HCT116 (cell line): ENCODE data around the gene FBXO24. TPM values are rescaled to one million over a fixed set of nuclear protein-coding genes. Genes with fewer than 3 reads are reported as not detected.

Experiments
- ATAC-seq: fragments of 200-7000 bp; cut with Tn5 transposase; 2 replicates; pipeline ENCODE4 v1.9.1; 2020; ENCODE audit warnings: mild to moderate bottlenecking, moderate library complexity
- BruUV-seq: library from RNA; stranded (reverse); fragments of 400-500 nt; replicated peaks from 2 replicates; lab custom pipeline; 2021; lab: Mats Ljungman, UMichigan
- CTCF ChIA-PET: fragments of 300-600 bp; sonication (Branson Sonifier 250); formaldehyde crosslinking; loops from one replicate; lab custom pipeline; 2021; ENCODE audit warnings: antibody characterized with exemption; lab: Charles Lee
- POLR2A ChIA-PET: fragments of 300-600, 350-600 bp; sonication (Branson Sonifier 250); formaldehyde crosslinking; loops from one replicate; lab custom pipeline; 2021; ENCODE audit warnings: antibody characterized with exemption; lab: Charles Lee
- RAD21 ChIA-PET, 2 experiments: fragments of 300-600 bp; sonication (Branson Sonifier 250); formaldehyde crosslinking; loops; one replicate each; lab custom pipeline; 2023; ENCODE audit warnings: low total read pairs in 2 of 2; ENCODE audit not compliant: uncharacterized antibody in 2 of 2, unreplicated experiment in 2 of 2, low non-redundant PET in 1 of 2; lab: Charles Lee
- DNase-seq: peaks from one replicate; pipeline ENCODE4 v3.0.0-alpha.2; 2010; ENCODE audit warnings: low read depth, low spot score
- H2AFZ ChIP-seq: fragments of 200-600 bp; shearing (Covaris generic), sonication (generic); 2 replicates; pipeline ENCODE4 v1.6.1; 2017; ENCODE audit warnings: low read depth, mixed run types, mixed read lengths, antibody characterized with exemption, low read length; ENCODE audit not compliant: poor library complexity, severe bottlenecking
- H3K27ac ChIP-seq: 2 replicates; pipeline ENCODE4 v1.5.1; 2012; ENCODE audit warnings: low read depth, low read length
- H3K27me3 ChIP-seq: fragments of 200-600 bp; sonication (generic); 2 replicates; pipeline ENCODE4 v1.6.1; 2016; ENCODE audit warnings: mixed run types, low read length, mixed read lengths; ENCODE audit not compliant: insufficient read depth
- H3K36me3 ChIP-seq, 2 experiments: fragments of 200-500 bp in 1 of 2; fragments of 200-600 bp in 1 of 2; sonication (Bioruptor generic) in 1 of 2; sonication (generic) in 1 of 2; 2 replicates each; pipeline versions ENCODE4 v1.5.1 to v1.6.1; 2014 to 2016; ENCODE audit warnings: low read length in 2 of 2, inconsistent platforms in 1 of 2, mixed read lengths in 1 of 2, mixed run types in 1 of 2; ENCODE audit not compliant: insufficient read depth in 2 of 2, control insufficient read depth in 1 of 2
- H3K4me1 ChIP-seq, 2 experiments: fragments of 200-600 bp in 1 of 2; sonication (generic) in 1 of 2; 2 replicates each; pipeline versions ENCODE4 v1.5.1 to v1.6.1; 2012 to 2017; ENCODE audit warnings: low read length in 2 of 2, inconsistent platforms in 1 of 2, mild to moderate bottlenecking in 1 of 2, mixed read lengths in 1 of 2, mixed run types in 1 of 2, moderate library complexity in 1 of 2; ENCODE audit not compliant: insufficient read depth in 2 of 2, control insufficient read depth in 1 of 2
- H3K4me2 ChIP-seq: fragments of 200-600 bp; sonication (generic); 2 replicates; pipeline ENCODE4 v1.6.1; 2017; ENCODE audit warnings: mixed run types, low read length, mixed read lengths
- H3K4me3 ChIP-seq, 2 experiments: fragments of 200-600 bp in 1 of 2; sonication (generic) in 1 of 2; replicated peaks in 1 of 2; 2 replicates each; pipeline ENCODE4 v1.5.1; 2011 to 2016; ENCODE audit warnings: low read length in 2 of 2, control low read depth in 1 of 2, low read depth in 1 of 2, mild to moderate bottlenecking in 1 of 2, mixed read lengths in 1 of 2, mixed run types in 1 of 2
- H3K79me2 ChIP-seq: fragments of 200-600 bp; sonication (generic); 2 replicates; pipeline ENCODE4 v1.6.1; 2017; ENCODE audit warnings: mild to moderate bottlenecking, mixed run types, low read length, moderate library complexity, mixed read lengths; ENCODE audit not compliant: insufficient read depth
- H3K9ac ChIP-seq: fragments of 200-600 bp; sonication (generic); 2 replicates; pipeline ENCODE4 v1.6.1; 2016; ENCODE audit warnings: low read length, mixed read lengths
- H3K9me2 ChIP-seq: fragments of 200-600 bp; sonication (generic), shearing (Covaris generic); 2 replicates; pipeline ENCODE4 v1.6.1; 2017; ENCODE audit warnings: mixed run types, mild to moderate bottlenecking, moderate library complexity; ENCODE audit not compliant: insufficient read depth
- H3K9me3 ChIP-seq, 2 experiments: fragments of 200-500 bp in 1 of 2; fragments of 200-600 bp in 1 of 2; sonication (Bioruptor generic) in 1 of 2; sonication (generic) in 1 of 2; 2 replicates each; pipeline ENCODE4 v1.6.1; 2014 to 2017; ENCODE audit warnings: low read length in 2 of 2, mixed read lengths in 2 of 2, inconsistent platforms in 1 of 2, low read depth in 1 of 2, mild to moderate bottlenecking in 1 of 2, mixed run types in 1 of 2, moderate library complexity in 1 of 2; ENCODE audit not compliant: control insufficient read depth in 1 of 2, insufficient read depth in 1 of 2
- H4K20me1 ChIP-seq: fragments of 200-600 bp; sonication (generic), shearing (Covaris generic); 2 replicates; pipeline ENCODE4 v1.6.1; 2017; ENCODE audit warnings: mixed run types, mild to moderate bottlenecking, moderate library complexity; ENCODE audit not compliant: insufficient read depth
- CEBPB ChIP-seq: IDR thresholded peaks from 2 replicates; pipeline ENCODE4 v1.6.1; 2012; ENCODE audit warnings: low read depth
- YY1 ChIP-seq: IDR thresholded peaks from 2 replicates; pipeline ENCODE4 v1.6.1; 2011; ENCODE audit warnings: low read length, low read depth, moderate library complexity, mild to moderate bottlenecking; ENCODE audit not compliant: insufficient replicate concordance; ENCODE audit errors: extremely low read depth
- intact Hi-C: fragments of 100-400 bp; cut with micrococcal nuclease; formaldehyde crosslinking; loops from 2 replicates; pipeline ENCODE4 v1.10.0; 2022
- total RNA-seq: library from RNA; stranded (reverse); gene quantifications from one replicate; pipeline ENCODE4 v1.2.1, GENCODE V29; 2021; ENCODE audit not compliant: unreplicated experiment
- TF ChIP-seq, protein P1 (sequence below): IDR thresholded peaks from 2 replicates; pipeline ENCODE4 v1.6.1; 2012; ENCODE audit warnings: low read depth
- TF ChIP-seq, protein P2 (sequence below): IDR thresholded peaks from 2 replicates; pipeline ENCODE4 v1.6.1; 2012
- TF ChIP-seq, protein P3 (sequence below): IDR thresholded peaks from 2 replicates; pipeline ENCODE4 v1.6.1; 2011; ENCODE audit warnings: mild to moderate bottlenecking, low read length, moderate library complexity; ENCODE audit not compliant: insufficient replicate concordance; ENCODE audit errors: extremely low read depth
- TF ChIP-seq, protein P4 (sequence below): IDR thresholded peaks from 2 replicates; pipeline ENCODE4 v1.6.1; 2012
- TF ChIP-seq, protein P5 (sequence below), 3 experiments: fragments of 200-600 bp in 1 of 3; sonication (generic) in 1 of 3; IDR thresholded peaks in 2 of 3; conservative IDR thresholded peaks in 1 of 3; 2 replicates each; pipeline ENCODE4 v1.5.1; 2012 to 2017; ENCODE audit warnings: low read depth in 2 of 3, low read length in 2 of 3, antibody characterized with exemption in 1 of 3, borderline replicate concordance in 1 of 3, control low read depth in 1 of 3, mild to moderate bottlenecking in 1 of 3, mixed read lengths in 1 of 3, mixed run types in 1 of 3, moderate library complexity in 1 of 3; ENCODE audit not compliant: insufficient read depth in 1 of 3

The FBXO24 gene
- total RNA-seq, 1 experiment from 2014 or later, result 2.1 TPM

DNA sequence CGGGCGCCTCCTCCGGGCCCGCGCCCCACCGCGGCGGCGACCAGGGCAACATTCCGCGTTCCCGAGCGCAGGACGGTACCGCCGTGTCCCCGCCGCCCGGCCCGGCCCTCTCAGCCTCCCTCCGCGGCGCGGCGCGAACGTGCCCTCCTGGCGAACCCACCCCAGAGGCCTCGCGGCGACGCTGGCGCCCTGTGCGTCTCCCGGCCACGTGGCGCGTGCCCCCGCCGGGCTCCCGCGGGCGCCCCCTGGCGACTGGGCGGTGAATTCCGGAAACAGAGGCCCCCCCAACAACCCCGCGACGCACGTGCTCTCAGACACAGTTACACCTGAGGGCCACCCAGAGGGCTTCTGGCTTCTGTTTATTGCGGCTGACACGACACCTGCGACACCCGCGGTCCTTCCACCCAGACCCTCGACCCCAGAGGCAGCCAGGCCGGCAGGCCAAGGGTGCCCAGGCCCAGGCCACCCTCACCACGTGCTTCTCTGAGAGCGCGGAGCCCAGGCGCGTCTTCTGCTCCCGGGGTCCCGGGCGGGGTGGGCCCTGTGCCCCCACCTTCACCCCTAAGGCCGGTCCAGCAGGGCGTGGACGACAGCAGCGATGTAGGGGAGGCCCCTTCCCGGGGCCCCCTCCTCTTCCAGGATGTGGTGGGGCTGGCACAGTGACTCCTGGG lies 12.3 kb upstream of the FBXO24 start, which contains the start of gene SAP25:
TSS of gene SAP25 (minus strand) at position 210 of the 671 bp plus-strand sequence. CDS start at position 52, 158 bp downstream.
- H3K9me2 ChIP-seq, result no peaks in the 10 kb centered on the region
- H4K20me1 ChIP-seq, result no peaks in the 10 kb centered on the region
- H3K9ac ChIP-seq, result no peak within 1 kb of the TSS
- H3K79me2 ChIP-seq, result no peaks in the 10 kb centered on the region
- ATAC-seq, result no peak
- CTCF ChIA-PET, result no interaction called here
- TF ChIP-seq, protein P1, sequence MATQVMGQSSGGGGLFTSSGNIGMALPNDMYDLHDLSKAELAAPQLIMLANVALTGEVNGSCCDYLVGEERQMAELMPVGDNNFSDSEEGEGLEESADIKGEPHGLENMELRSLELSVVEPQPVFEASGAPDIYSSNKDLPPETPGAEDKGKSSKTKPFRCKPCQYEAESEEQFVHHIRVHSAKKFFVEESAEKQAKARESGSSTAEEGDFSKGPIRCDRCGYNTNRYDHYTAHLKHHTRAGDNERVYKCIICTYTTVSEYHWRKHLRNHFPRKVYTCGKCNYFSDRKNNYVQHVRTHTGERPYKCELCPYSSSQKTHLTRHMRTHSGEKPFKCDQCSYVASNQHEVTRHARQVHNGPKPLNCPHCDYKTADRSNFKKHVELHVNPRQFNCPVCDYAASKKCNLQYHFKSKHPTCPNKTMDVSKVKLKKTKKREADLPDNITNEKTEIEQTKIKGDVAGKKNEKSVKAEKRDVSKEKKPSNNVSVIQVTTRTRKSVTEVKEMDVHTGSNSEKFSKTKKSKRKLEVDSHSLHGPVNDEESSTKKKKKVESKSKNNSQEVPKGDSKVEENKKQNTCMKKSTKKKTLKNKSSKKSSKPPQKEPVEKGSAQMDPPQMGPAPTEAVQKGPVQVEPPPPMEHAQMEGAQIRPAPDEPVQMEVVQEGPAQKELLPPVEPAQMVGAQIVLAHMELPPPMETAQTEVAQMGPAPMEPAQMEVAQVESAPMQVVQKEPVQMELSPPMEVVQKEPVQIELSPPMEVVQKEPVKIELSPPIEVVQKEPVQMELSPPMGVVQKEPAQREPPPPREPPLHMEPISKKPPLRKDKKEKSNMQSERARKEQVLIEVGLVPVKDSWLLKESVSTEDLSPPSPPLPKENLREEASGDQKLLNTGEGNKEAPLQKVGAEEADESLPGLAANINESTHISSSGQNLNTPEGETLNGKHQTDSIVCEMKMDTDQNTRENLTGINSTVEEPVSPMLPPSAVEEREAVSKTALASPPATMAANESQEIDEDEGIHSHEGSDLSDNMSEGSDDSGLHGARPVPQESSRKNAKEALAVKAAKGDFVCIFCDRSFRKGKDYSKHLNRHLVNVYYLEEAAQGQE, result no peak
- TF ChIP-seq CEBPB, result no peak
- TF ChIP-seq, protein P2, sequence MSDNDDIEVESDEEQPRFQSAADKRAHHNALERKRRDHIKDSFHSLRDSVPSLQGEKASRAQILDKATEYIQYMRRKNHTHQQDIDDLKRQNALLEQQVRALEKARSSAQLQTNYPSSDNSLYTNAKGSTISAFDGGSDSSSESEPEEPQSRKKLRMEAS, result no peak
- TF ChIP-seq, protein P3, sequence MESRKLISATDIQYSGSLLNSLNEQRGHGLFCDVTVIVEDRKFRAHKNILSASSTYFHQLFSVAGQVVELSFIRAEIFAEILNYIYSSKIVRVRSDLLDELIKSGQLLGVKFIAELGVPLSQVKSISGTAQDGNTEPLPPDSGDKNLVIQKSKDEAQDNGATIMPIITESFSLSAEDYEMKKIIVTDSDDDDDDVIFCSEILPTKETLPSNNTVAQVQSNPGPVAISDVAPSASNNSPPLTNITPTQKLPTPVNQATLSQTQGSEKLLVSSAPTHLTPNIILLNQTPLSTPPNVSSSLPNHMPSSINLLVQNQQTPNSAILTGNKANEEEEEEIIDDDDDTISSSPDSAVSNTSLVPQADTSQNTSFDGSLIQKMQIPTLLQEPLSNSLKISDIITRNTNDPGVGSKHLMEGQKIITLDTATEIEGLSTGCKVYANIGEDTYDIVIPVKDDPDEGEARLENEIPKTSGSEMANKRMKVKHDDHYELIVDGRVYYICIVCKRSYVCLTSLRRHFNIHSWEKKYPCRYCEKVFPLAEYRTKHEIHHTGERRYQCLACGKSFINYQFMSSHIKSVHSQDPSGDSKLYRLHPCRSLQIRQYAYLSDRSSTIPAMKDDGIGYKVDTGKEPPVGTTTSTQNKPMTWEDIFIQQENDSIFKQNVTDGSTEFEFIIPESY, result no peak
- TF ChIP-seq, protein P4, sequence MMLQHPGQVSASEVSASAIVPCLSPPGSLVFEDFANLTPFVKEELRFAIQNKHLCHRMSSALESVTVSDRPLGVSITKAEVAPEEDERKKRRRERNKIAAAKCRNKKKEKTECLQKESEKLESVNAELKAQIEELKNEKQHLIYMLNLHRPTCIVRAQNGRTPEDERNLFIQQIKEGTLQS, result no peak
- TF ChIP-seq YY1, result no peak
- TF ChIP-seq, protein P5, sequence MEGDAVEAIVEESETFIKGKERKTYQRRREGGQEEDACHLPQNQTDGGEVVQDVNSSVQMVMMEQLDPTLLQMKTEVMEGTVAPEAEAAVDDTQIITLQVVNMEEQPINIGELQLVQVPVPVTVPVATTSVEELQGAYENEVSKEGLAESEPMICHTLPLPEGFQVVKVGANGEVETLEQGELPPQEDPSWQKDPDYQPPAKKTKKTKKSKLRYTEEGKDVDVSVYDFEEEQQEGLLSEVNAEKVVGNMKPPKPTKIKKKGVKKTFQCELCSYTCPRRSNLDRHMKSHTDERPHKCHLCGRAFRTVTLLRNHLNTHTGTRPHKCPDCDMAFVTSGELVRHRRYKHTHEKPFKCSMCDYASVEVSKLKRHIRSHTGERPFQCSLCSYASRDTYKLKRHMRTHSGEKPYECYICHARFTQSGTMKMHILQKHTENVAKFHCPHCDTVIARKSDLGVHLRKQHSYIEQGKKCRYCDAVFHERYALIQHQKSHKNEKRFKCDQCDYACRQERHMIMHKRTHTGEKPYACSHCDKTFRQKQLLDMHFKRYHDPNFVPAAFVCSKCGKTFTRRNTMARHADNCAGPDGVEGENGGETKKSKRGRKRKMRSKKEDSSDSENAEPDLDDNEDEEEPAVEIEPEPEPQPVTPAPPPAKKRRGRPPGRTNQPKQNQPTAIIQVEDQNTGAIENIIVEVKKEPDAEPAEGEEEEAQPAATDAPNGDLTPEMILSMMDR (IDR thresholded peaks at IDR 0.05 in 2 of 3, conservative IDR thresholded peaks at IDR 0.05 in 1 of 3; ENCODE audit: borderline replicate concordance in 1 of 3, insufficient read depth in 1 of 3, low read depth in 2 of 3, low read length in 2 of 3), result peak in 1 of 3 experiments; percentile 18; a peak in 1 of 6 replicates
- no peaks in the 10 kb centered on the region for H3K9me3 ChIP-seq
- H3K36me3 ChIP-seq, result peaks cover 0 to 2% of the 10 kb centered on the region in 2 experiments; a peak in 1 of 4 replicates
- H3K4me3 ChIP-seq, result no peak within 1 kb of the TSS
- no peak within 1 kb of the TSS for H2AFZ ChIP-seq
- H3K27me3 ChIP-seq, result no peaks in the 10 kb centered on the region
- no peak within 1 kb of the TSS; the same call in 1 of the 2 replicates for H3K27ac ChIP-seq
- no peak within 1 kb of the TSS for H3K4me2 ChIP-seq
- no peak for DNase-seq
- BruUV-seq, result no TSS peak
- H3K4me1 ChIP-seq, result peaks cover 17 to 33% of the 10 kb centered on the region in 2 experiments
- intact Hi-C loops, result no loop called here
- RAD21 ChIA-PET, result no interaction called here
- POLR2A ChIA-PET, result no interaction called here
